Mesenchymal stem cell (in vitro differentiated cells and primary cell): ENCODE measurements around the gene LGALS8.
"Not testable (repeated sequence)": the region's sequence is repeated elsewhere in the genome, so short reads cannot be mapped to it uniquely, and the experiment has no call there.

Experiments used
- DNase-seq: peaks from one replicate; pipeline ENCODE4 v3.0.0-alpha.2; 2013
- H2AFZ ChIP-seq: one replicate; pipeline ENCODE4 v1.6.1; 2013; ENCODE audit warnings: low read depth, mild to moderate bottlenecking, control low read depth, inconsistent platforms, low read length, moderate library complexity
- H2AK5ac ChIP-seq: 2 replicates; pipeline ENCODE4 v1.6.1; 2013; ENCODE audit warnings: low read length, moderate library complexity, mild to moderate bottlenecking, inconsistent platforms; ENCODE audit not compliant: severe bottlenecking
- H2BK120ac ChIP-seq: one replicate; pipeline ENCODE4 v1.6.1; 2013; ENCODE audit warnings: low read depth, mild to moderate bottlenecking, inconsistent platforms, low read length, moderate library complexity
- H2BK12ac ChIP-seq, 2 experiments: one replicate each; pipeline ENCODE4 v1.6.1; 2013; ENCODE audit warnings: inconsistent platforms in 2 of 2, low read length in 2 of 2, mild to moderate bottlenecking in 2 of 2, moderate library complexity in 2 of 2, control low read depth in 1 of 2
- H2BK15ac ChIP-seq: one replicate; pipeline ENCODE4 v1.6.1; 2013; ENCODE audit warnings: mild to moderate bottlenecking, low read depth, inconsistent platforms; ENCODE audit not compliant: poor library complexity, severe bottlenecking
- H2BK5ac ChIP-seq: 2 replicates; pipeline ENCODE4 v1.6.1; 2013; ENCODE audit warnings: low read depth, mild to moderate bottlenecking, low read length, control low read depth, inconsistent platforms; ENCODE audit not compliant: poor library complexity, severe bottlenecking
- H3K14ac ChIP-seq, 2 experiments: one replicate each; pipeline ENCODE4 v1.6.1; 2013; ENCODE audit warnings: inconsistent platforms in 2 of 2, low read length in 2 of 2, control low read depth in 1 of 2, mild to moderate bottlenecking in 1 of 2, moderate library complexity in 1 of 2
- H3K18ac ChIP-seq, 2 experiments: one replicate each; pipeline ENCODE4 v1.6.1; 2013; ENCODE audit warnings: inconsistent platforms in 2 of 2, low read length in 2 of 2, control low read depth in 1 of 2, low read depth in 1 of 2, mild to moderate bottlenecking in 1 of 2
- H3K23ac ChIP-seq, 2 experiments: one replicate each; pipeline ENCODE4 v1.6.1; 2013; ENCODE audit warnings: inconsistent platforms in 2 of 2, low read length in 2 of 2, mild to moderate bottlenecking in 2 of 2, moderate library complexity in 2 of 2, control low read depth in 1 of 2
- H3K27ac ChIP-seq: 2 replicates; pipeline ENCODE4 v1.5.1; 2013; ENCODE audit warnings: mild to moderate bottlenecking, moderate library complexity, low read length, control low read depth, inconsistent platforms; ENCODE audit not compliant: poor library complexity, severe bottlenecking
- H3K27me3 ChIP-seq, 2 experiments: 2 replicates each; pipeline versions ENCODE4 v1.6.1 to v1.7.0; 2013; ENCODE audit warnings: low read length in 2 of 2, mild to moderate bottlenecking in 2 of 2, moderate library complexity in 2 of 2, control low read depth in 1 of 2, inconsistent platforms in 1 of 2; ENCODE audit not compliant: control insufficient read depth in 1 of 2, insufficient read depth in 1 of 2
- H3K36me3 ChIP-seq, 2 experiments: 2 replicates each; pipeline versions ENCODE4 v1.6.1 to v1.7.0; 2013; ENCODE audit warnings: low read length in 2 of 2, control low read depth in 1 of 2, inconsistent platforms in 1 of 2, low read depth in 1 of 2, mild to moderate bottlenecking in 1 of 2; ENCODE audit not compliant: insufficient read depth in 2 of 2, control insufficient read depth in 1 of 2
- H3K4ac ChIP-seq, 2 experiments: one replicate each; pipeline ENCODE4 v1.6.1; 2013; ENCODE audit warnings: inconsistent platforms in 2 of 2, low read length in 2 of 2, mild to moderate bottlenecking in 2 of 2, moderate library complexity in 2 of 2, control low read depth in 1 of 2, low read depth in 1 of 2
- H3K4me1 ChIP-seq: 2 replicates; pipeline ENCODE4 v1.6.1; 2013; ENCODE audit warnings: low read depth, low read length, control low read depth; ENCODE audit not compliant: control insufficient read depth, insufficient read depth
- H3K4me2 ChIP-seq: 2 replicates; pipeline ENCODE4 v1.6.1; 2013; ENCODE audit warnings: low read length, mild to moderate bottlenecking, inconsistent platforms; ENCODE audit not compliant: poor library complexity, severe bottlenecking
- H3K4me3 ChIP-seq, 2 experiments: 2 replicates each; pipeline versions ENCODE4 v1.5.1 to v1.7.0; 2013; ENCODE audit warnings: low read length in 2 of 2, mild to moderate bottlenecking in 2 of 2, control low read depth in 1 of 2, low read depth in 1 of 2; ENCODE audit not compliant: insufficient read depth in 1 of 2
- H3K79me1 ChIP-seq: replicated peaks from 2 replicates; pipeline ENCODE4 v1.6.1; 2013; ENCODE audit warnings: mild to moderate bottlenecking, control low read depth, low read length, inconsistent platforms; ENCODE audit not compliant: poor library complexity, severe bottlenecking
- H3K9ac ChIP-seq: 2 replicates; pipeline ENCODE4 v1.7.0; 2013; ENCODE audit warnings: mild to moderate bottlenecking, low read length, moderate library complexity
- H3K9me3 ChIP-seq: 2 replicates; pipeline ENCODE4 v1.7.0; 2013; ENCODE audit warnings: mild to moderate bottlenecking, low read length; ENCODE audit not compliant: control insufficient read depth
- H4K8ac ChIP-seq: one replicate; pipeline ENCODE4 v1.6.1; 2013; ENCODE audit warnings: inconsistent platforms, mild to moderate bottlenecking, low read length, moderate library complexity
- H4K91ac ChIP-seq: one replicate; pipeline ENCODE4 v1.6.1; 2013; ENCODE audit warnings: mild to moderate bottlenecking, low read length, inconsistent platforms
- WGBS: methylation state at CpG from one replicate; pipeline ENCODE4 v1.1.7; 2013; ENCODE audit warnings: mixed read lengths; 5-methylcytosine and 5-hydroxymethylcytosine counted together

The LGALS8 gene

DNA sequence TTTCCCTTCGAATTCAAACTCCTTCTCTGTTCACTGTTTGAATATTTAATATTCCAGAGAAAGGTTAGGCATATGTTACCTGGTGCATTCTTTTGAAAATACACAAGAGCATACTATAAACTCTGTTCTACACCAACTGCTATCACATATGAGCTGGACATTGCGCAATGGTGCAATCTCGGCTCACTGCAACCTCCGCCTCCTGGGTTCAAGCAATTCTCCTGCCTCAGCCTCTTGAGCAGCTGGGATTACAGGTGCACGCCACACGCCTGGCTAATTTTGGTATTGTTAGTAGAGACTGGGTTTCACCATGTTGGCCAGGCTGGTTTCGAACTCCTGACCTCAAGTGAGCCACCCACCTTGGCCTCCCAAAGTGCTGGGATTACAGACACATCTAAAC is 53.3 kb downstream of the LGALS8 start:
- WGBS = 90% methylated on average over 6 of the region's 7 CpGs
- not testable (repeated sequence) for H3K9me3 ChIP-seq

DNA sequence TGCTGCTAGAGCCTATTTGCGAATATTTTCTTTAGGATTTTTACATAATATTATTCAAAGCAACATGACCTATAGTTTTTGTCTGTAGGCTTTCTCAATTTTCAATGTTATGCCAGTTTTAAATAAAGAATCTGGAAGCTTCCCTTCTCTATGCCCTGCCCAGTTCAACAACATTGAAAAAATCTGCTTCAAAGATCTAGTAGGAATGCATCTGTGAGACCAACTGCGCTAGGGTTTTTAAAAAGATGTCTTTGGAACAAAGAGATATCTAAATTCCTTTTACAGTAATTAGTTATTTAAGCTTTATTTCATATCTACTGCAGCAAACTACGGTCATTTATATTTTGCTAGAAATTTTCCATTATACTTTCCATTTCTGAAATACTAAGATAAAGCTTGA is 54.9 kb downstream of the LGALS8 start:
- Histone ChIP-seq H3K9ac (no peak overlapping the region), H2BK15ac (no peak overlapping the region), H4K8ac (no peak overlapping the region), H3K23ac (no peak overlapping the region), H2AFZ (no peak overlapping the region), H3K36me3 (peaks cover 16 to 92% of the 10 kb centered on the region in 2 experiments), H3K14ac (no peak overlapping the region), H2BK5ac (no peak overlapping the region), H3K4ac (no peak overlapping the region), H3K27me3 (no peaks in the 10 kb centered on the region), H3K9me3 (no peaks in the 10 kb centered on the region), H4K91ac (no peak overlapping the region), H2BK120ac (no peak overlapping the region), H3K4me2 (no peak overlapping the region), H3K79me1 (peaks cover 5% of the 10 kb centered on the region), H3K4me3 (no peak overlapping the region), H3K27ac (no peak overlapping the region), H2BK12ac (no peak overlapping the region), H3K4me1 (no peaks in the 10 kb centered on the region), H3K18ac (no peak overlapping the region), H2AK5ac (no peak overlapping the region)
- no peak for DNase-seq
- 100% methylated on average over 1 of the region's 3 CpGs for WGBS

More for the DNA sequence above, 53.3 kb downstream of the LGALS8 start:
- H3K4me2 ChIP-seq, H3K14ac ChIP-seq, H2AFZ ChIP-seq, H4K91ac ChIP-seq, H3K79me1 ChIP-seq, H3K18ac ChIP-seq, H3K4me3 ChIP-seq, H3K4me1 ChIP-seq, H3K27me3 ChIP-seq, H4K8ac ChIP-seq, H3K4ac ChIP-seq, H2BK12ac ChIP-seq, H3K23ac ChIP-seq, H2BK120ac ChIP-seq, DNase-seq, H3K9ac ChIP-seq, H2BK15ac ChIP-seq, H2AK5ac ChIP-seq, H2BK5ac ChIP-seq, H3K27ac ChIP-seq: not testable (repeated sequence)
- peaks cover 6 to 93% of the 10 kb centered on the region in 2 experiments for H3K36me3 ChIP-seq

DNA sequence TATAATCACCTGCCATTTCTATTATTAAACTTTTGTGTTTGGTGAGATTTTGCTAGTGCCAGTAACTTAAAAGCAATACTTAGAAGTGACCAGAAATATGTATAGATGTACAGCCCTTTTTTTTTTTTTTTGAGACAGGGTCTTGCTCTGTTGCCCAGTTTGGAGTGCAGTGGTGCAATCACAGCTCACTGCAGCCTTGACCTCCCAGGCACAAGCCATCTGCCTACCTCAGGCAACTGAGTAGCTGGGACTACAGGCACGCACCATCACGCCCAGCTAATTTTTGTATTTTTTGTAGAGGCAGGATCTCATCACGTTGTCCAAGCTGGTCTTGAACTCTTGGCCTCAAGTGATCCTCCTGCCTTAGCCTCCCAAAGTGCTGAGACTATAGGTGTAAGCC is 56.6 kb downstream of the LGALS8 start:
- 96% methylated on average over 2 of the region's 3 CpGs for WGBS

GRCh38 chr1:236581528-236581927 is 57.7 kb downstream of the LGALS8 start:
- H3K79me1 ChIP-seq = peaks cover 4% of the 10 kb centered on the region
- H2AK5ac ChIP-seq = no peak overlapping the region
- H3K23ac ChIP-seq = no peak overlapping the region
- DNase-seq = no peak
- H4K8ac ChIP-seq = no peak overlapping the region
- no peak overlapping the region for H3K18ac ChIP-seq
- H2BK12ac ChIP-seq = no peak overlapping the region
- no peak overlapping the region for H3K4me2 ChIP-seq
- H2AFZ ChIP-seq = no peak overlapping the region
- H3K14ac ChIP-seq = no peak overlapping the region
- H3K27me3 ChIP-seq = no peaks in the 10 kb centered on the region
- no peak overlapping the region for H3K9ac ChIP-seq
- no peak overlapping the region for H3K4ac ChIP-seq
- 60% methylated on average over 1 of the region's 2 CpGs for WGBS
- H4K91ac ChIP-seq = no peak overlapping the region
- no peaks in the 10 kb centered on the region for H3K4me1 ChIP-seq
- no peak overlapping the region for H2BK120ac ChIP-seq
- no peak overlapping the region for H2BK15ac ChIP-seq
- peaks cover 16 to 92% of the 10 kb centered on the region in 2 experiments for H3K36me3 ChIP-seq
- H3K9me3 ChIP-seq = no peaks in the 10 kb centered on the region
- H2BK5ac ChIP-seq = no peak overlapping the region
- no peak overlapping the region for H3K4me3 ChIP-seq
- H3K27ac ChIP-seq = no peak overlapping the region

More for the DNA sequence above, 56.6 kb downstream of the LGALS8 start:
- not testable (repeated sequence) for H2AK5ac ChIP-seq, H3K4ac ChIP-seq, H3K4me1 ChIP-seq, H2BK12ac ChIP-seq, H3K18ac ChIP-seq, DNase-seq, H2BK5ac ChIP-seq, H2AFZ ChIP-seq, H3K4me2 ChIP-seq, H3K79me1 ChIP-seq, H3K27me3 ChIP-seq, H3K23ac ChIP-seq, H2BK15ac ChIP-seq, H3K27ac ChIP-seq, H3K9me3 ChIP-seq, H4K91ac ChIP-seq, H3K14ac ChIP-seq, H3K4me3 ChIP-seq, H3K9ac ChIP-seq, H4K8ac ChIP-seq, H2BK120ac ChIP-seq
- peaks cover 16 to 92% of the 10 kb centered on the region in 2 experiments for H3K36me3 ChIP-seq
